K562 (cell line): ENCODE data around the gene TBX1. TPM values are rescaled to one million over a fixed set of nuclear protein-coding genes. Genes with fewer than 3 reads are reported as not detected.

Source experiments
- ESRRB ChIP-seq: fragments of 250-450 bp; sonication (Bioruptor Pico); IDR thresholded peaks from 2 replicates; pipeline ENCODE4 v1.5.0; 2020; ENCODE audit warnings: mild to moderate bottlenecking, moderate library complexity, borderline replicate concordance
- GATAD2B ChIP-seq: fragments of 450-650 bp; IDR thresholded peaks from 2 replicates; pipeline ENCODE4 v1.6.1; 2017; ENCODE audit warnings: mild to moderate bottlenecking, borderline replicate concordance
- HNRNPL ChIP-seq: fragments of 200-400 bp; formaldehyde crosslinking; IDR thresholded peaks from 2 replicates; pipeline ENCODE4 v1.6.1; 2017; ENCODE audit warnings: low read depth, mild to moderate bottlenecking, low read length
- HOXB6 ChIP-seq: fragments of 250-450 bp; sonication (Bioruptor Pico); IDR thresholded peaks from 2 replicates; pipeline ENCODE4 v1.5.1; 2022; ENCODE audit warnings: mild to moderate bottlenecking, borderline replicate concordance
- NELFE ChIP-seq: IDR thresholded peaks from 2 replicates; pipeline ENCODE4 v1.6.1; 2011; ENCODE audit warnings: mild to moderate bottlenecking; ENCODE audit not compliant: insufficient read depth, insufficient read length
- PHF21A ChIP-seq: fragments of 450-650 bp; IDR thresholded peaks from 2 replicates; pipeline ENCODE4 v1.6.1; 2017; ENCODE audit warnings: low read depth, borderline replicate concordance
- POLR2G ChIP-seq: fragments of 200-400 bp; formaldehyde crosslinking; IDR thresholded peaks from 2 replicates; pipeline ENCODE4 v1.6.1; 2017; ENCODE audit warnings: low read depth, mild to moderate bottlenecking, antibody characterized with exemption, low read length, moderate library complexity
- PTBP1 ChIP-seq: fragments of 200-400 bp; formaldehyde crosslinking; IDR thresholded peaks from 2 replicates; pipeline ENCODE4 v1.6.1; 2017; ENCODE audit warnings: low read depth, low read length
- RFX1 ChIP-seq: fragments of 450-650 bp; IDR thresholded peaks from 2 replicates; pipeline ENCODE4 v1.6.1; 2016; ENCODE audit warnings: mild to moderate bottlenecking, moderate library complexity
- TGIF2 ChIP-seq: sonication (generic); formaldehyde crosslinking; IDR thresholded peaks from 2 replicates; pipeline ENCODE4 v1.8.1; 2022; ENCODE audit warnings: mild to moderate bottlenecking, missing genetic modification reagents, moderate library complexity
- ZNF384 ChIP-seq: IDR thresholded peaks from 2 replicates; pipeline ENCODE4 v1.6.1; 2012; ENCODE audit warnings: low read depth, low read length, improper control_type of control experiment
- ZNF395 ChIP-seq: fragments of 200-800 bp; sonication (Bioruptor generic); IDR thresholded peaks from 2 replicates; pipeline ENCODE4 v1.6.1; 2017; ENCODE audit warnings: missing genetic modification characterization, missing compliant biosample characterization
- polyA plus RNA-seq, 8 experiments: library from polyadenylated mRNA; depleted of rRNA in 4 of 8; stranded (reverse) in 5 of 8; unstranded in 3 of 8; fragments of >200 nt; fragmentation: Nextera tagmentation in 2 of 8; fragmentation: Illumina TruSeq in 1 of 8; extraction: Ambion mirVana in 2 of 8; extraction: Trizol in 1 of 8; gene quantifications; 2 replicates each; pipeline versions ENCODE4 v1.2.1 to v1.2.3, GENCODE V29; 2011 to 2014; ENCODE audit warnings: inconsistent platforms in 1 of 8, missing spikeins in 1 of 8
- total RNA-seq, 7 experiments: library from RNA; depleted of rRNA in 6 of 7; stranded (reverse); fragments of >200 nt in 6 of 7; fragmentation: Illumina TruSeq in 2 of 7; extraction: Trizol in 2 of 7; gene quantifications; 2 replicates each; pipeline versions ENCODE4 v1.2.1 to v1.2.3, GENCODE V29; 2011 to 2021; ENCODE audit warnings: low replicate concordance in 1 of 7
- TF ChIP-seq, protein P1 (sequence below), 2 experiments: fragments of 450-650 bp; formaldehyde crosslinking in 1 of 2; IDR thresholded peaks; 2 replicates each; pipeline versions ENCODE4 v1.4.0 to v1.6.1; 2014 to 2020; ENCODE audit warnings: mild to moderate bottlenecking in 2 of 2, borderline replicate concordance in 1 of 2, low read depth in 1 of 2
- TF ChIP-seq, protein P2 (sequence below): fragments of 250-450 bp; sonication (Bioruptor Pico); IDR thresholded peaks from 2 replicates; pipeline ENCODE4 v1.8.0; 2022; ENCODE audit warnings: inconsistent platforms, mild to moderate bottlenecking, moderate library complexity, borderline replicate concordance

Gene TBX1
- total and polyA plus RNA-seq, 9 of the 15 experiments (the other 6 are each of a cell fraction or from before 2014, with no cell fraction given): 0.07 to 35.0 (median 3.9) TPM

GRCh38 chr22:19760058-19760950 is at the start of gene TBX1 (continued):
- TF ChIP-seq, protein P1, sequence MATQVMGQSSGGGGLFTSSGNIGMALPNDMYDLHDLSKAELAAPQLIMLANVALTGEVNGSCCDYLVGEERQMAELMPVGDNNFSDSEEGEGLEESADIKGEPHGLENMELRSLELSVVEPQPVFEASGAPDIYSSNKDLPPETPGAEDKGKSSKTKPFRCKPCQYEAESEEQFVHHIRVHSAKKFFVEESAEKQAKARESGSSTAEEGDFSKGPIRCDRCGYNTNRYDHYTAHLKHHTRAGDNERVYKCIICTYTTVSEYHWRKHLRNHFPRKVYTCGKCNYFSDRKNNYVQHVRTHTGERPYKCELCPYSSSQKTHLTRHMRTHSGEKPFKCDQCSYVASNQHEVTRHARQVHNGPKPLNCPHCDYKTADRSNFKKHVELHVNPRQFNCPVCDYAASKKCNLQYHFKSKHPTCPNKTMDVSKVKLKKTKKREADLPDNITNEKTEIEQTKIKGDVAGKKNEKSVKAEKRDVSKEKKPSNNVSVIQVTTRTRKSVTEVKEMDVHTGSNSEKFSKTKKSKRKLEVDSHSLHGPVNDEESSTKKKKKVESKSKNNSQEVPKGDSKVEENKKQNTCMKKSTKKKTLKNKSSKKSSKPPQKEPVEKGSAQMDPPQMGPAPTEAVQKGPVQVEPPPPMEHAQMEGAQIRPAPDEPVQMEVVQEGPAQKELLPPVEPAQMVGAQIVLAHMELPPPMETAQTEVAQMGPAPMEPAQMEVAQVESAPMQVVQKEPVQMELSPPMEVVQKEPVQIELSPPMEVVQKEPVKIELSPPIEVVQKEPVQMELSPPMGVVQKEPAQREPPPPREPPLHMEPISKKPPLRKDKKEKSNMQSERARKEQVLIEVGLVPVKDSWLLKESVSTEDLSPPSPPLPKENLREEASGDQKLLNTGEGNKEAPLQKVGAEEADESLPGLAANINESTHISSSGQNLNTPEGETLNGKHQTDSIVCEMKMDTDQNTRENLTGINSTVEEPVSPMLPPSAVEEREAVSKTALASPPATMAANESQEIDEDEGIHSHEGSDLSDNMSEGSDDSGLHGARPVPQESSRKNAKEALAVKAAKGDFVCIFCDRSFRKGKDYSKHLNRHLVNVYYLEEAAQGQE (IDR thresholded peaks at IDR 0.05; ENCODE audit: borderline replicate concordance): no peak
- TF ChIP-seq, protein P1 (CRISPR knock-in tag; IDR thresholded peaks at IDR 0.05; ENCODE audit: low read depth): no peak
- TF ChIP-seq POLR2G (peak; percentile 72), ZNF395 (CRISPR knock-in tag) (no peak), ESRRB (no peak), NELFE (no peak), ZNF384 (no peak), PHF21A (no peak), RFX1 (no peak), TGIF2 (CRISPR knock-in tag) (no peak), HNRNPL (no peak), GATAD2B (no peak; the same call in 1 of the 2 replicates), PTBP1 (no peak), HOXB6 (CRISPR knock-in tag) (no peak)
- TF ChIP-seq, protein P2, sequence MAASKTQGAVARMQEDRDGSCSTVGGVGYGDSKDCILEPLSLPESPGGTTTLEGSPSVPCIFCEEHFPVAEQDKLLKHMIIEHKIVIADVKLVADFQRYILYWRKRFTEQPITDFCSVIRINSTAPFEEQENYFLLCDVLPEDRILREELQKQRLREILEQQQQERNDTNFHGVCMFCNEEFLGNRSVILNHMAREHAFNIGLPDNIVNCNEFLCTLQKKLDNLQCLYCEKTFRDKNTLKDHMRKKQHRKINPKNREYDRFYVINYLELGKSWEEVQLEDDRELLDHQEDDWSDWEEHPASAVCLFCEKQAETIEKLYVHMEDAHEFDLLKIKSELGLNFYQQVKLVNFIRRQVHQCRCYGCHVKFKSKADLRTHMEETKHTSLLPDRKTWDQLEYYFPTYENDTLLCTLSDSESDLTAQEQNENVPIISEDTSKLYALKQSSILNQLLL (CRISPR knock-in tag): no peak
